ENCODE data around the gene SYNDIG1. TPM values are rescaled to one million over a fixed set of nuclear protein-coding genes. Genes with fewer than 3 reads are reported as not detected.

Gene SYNDIG1
- total RNA-seq, 1 donor from 2014 or later: not detected

DNA sequence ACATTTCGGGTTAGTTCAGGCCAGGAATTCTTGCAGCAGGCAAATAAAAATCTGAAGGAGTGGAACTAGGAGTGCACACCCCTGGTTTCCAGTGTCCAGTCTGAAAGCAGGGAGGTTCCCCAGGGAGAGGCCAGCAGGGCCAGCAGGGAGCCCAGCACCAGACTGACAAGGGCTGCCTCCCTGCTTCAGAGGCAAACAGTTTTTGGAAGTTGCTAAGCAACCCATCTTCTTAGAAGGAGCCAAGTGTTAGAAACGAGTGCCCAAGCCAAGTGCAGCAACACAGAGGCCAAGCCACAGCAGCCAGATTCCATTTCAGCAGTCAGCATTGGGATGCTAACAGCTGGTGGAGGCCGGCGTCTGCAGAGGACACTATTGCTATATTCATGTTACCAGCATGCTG, 179.1 kb downstream of the SYNDIG1 start:
- intact Hi-C loops (cut with micrococcal nuclease): no loop called here
- Mint-ChIP-seq H3K36me3 (ENCODE audit: low read depth) (no peaks in the 10 kb centered on the region), H3K27ac (no peak overlapping the region), H3K9me3 (no peaks in the 10 kb centered on the region), H3K4me1 (no peaks in the 10 kb centered on the region), H3K4me3 (no peak overlapping the region), H3K27me3 (peaks cover 5% of the 10 kb centered on the region)
- no peak for DNase-seq

DNA sequence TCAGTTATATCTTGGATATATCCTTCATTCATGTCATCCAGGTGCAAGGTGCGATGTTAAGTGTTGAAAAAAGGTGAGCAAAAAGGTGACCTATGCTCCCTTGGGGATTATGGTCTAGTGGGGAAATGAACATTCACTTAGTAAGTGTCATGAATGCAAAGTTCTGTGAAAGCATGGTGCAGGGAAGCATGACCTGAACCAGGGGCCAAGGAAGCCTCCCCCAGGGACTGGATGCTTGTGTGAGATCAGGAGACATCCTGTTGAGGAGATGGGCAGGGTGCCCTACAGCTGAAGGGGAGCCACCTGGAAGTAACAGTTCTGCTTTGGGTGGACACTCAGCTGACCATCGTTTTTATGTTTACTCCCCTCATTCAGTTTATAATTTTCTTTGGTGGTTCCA, 179.5 kb downstream of the SYNDIG1 start:
- Mint-ChIP-seq H3K4me3 (no peak overlapping the region), H3K27me3 (peaks cover 5% of the 10 kb centered on the region), H3K36me3 (ENCODE audit: low read depth) (no peaks in the 10 kb centered on the region), H3K9me3 (no peaks in the 10 kb centered on the region), H3K4me1 (no peaks in the 10 kb centered on the region), H3K27ac (no peak overlapping the region)
- intact Hi-C loops (cut with micrococcal nuclease): no loop called here
- DNase-seq: no peak

DNA sequence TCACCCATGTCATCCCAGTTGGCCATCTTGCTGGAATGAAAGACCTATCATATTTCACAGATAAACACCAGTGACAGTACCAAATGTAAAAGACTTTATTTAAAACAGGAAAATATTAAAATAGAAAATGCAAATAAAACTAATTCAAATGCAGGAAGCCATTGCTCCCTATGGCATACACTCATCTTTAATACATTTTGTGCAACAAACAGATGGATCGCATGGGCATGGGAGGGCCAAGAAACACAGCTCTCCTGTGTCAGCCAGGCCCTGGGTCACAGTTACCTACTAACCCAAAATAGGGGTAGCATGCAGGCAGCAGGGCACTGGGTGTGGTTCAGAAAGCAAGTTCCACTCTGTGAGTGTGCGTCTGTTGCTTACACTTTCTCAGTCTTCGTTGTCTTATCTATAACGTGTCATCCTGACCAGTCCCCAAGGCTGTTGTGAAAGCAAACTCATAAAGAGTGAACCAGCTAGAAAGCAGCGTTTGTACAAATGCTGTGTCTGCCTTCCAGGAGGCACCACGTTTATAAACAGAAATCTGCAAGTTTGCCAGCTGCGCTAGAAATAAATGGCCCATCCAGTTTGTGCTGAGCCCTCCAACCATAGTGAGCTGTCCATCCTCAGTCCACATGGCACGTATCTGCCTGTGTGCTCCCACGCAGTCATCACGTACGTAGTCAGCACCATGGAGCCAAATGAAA, 180.5 kb downstream of the SYNDIG1 start:
- no peaks in the 10 kb centered on the region for H3K9me3 Mint-ChIP-seq
- peaks cover 5% of the 10 kb centered on the region for H3K27me3 Mint-ChIP-seq

DNA sequence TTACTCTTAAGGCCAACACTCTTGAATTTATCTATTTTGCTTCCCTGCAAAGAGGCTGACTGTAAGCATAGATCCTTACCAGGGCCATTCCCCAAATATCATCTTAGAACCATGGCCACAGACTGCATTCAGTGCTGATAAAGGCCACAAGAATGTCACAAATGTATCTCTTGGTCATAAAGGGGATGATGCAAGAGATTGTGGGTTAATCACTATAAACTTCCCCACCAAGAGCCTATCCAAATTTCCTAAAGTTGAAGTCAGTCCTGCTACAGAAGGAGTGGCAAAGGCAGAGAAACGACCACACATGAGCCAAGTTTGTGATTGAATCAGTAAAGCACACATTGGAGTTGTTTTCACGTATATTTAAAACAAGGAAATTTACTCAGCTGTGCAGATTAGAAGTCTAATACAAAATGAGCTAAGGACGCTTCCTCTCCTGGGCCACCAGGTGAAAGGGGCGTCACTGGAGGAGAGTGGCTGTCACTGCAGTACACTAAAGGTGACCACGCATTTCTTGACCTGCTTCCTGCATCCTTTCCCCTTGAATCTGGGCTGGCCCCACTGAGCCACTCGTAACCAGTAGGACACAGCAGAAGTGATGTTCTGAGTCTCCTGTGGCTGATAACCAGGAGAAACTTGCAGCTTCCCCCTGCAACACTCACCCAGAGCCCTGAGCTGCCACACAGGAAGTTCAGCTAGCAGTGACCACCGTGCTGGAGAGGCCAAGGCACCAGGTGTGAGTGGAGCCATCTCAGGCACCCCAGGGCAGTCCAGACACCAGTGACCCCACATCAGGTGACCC, 181.9 kb downstream of the SYNDIG1 start:
- DNase-seq: no peak
- intact Hi-C loops (cut with micrococcal nuclease): no loop called here
- Mint-ChIP-seq H3K27me3 (peaks cover 2% of the 10 kb centered on the region), H3K9me3 (no peaks in the 10 kb centered on the region), H3K36me3 (ENCODE audit: low read depth) (no peaks in the 10 kb centered on the region), H3K4me1 (no peaks in the 10 kb centered on the region), H3K4me3 (no peak overlapping the region), H3K27ac (no peak overlapping the region)

More for the DNA sequence above, 180.5 kb downstream of the SYNDIG1 start:
- Mint-ChIP-seq H3K4me3 (no peak overlapping the region), H3K36me3 (ENCODE audit: low read depth) (no peaks in the 10 kb centered on the region), H3K4me1 (no peaks in the 10 kb centered on the region), H3K27ac (no peak overlapping the region)
- no peak for DNase-seq
- intact Hi-C loops (cut with micrococcal nuclease): no loop called here

DNA sequence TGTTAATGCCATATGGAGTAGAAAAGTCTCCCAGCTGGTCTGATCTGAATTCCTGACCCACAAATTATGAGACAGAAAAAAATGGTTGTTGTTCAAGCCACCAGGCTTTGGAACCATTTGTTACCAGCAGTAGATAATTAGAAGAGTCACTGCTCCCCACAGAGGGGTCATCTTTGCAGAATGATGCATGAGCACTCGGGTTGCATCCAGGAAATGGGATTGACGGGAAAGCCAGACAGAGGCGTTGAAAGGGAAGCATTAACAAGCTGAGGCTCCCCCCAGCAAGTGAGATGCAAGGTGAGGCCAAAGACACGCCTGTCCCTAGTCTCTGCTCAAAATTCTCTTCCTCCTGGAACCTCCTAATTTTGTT, 182.5 kb downstream of the SYNDIG1 start:
- H3K4me1 Mint-ChIP-seq: no peaks in the 10 kb centered on the region
- no peak for DNase-seq
- H3K36me3 Mint-ChIP-seq (ENCODE audit: low read depth): no peaks in the 10 kb centered on the region
- H3K4me3 Mint-ChIP-seq: no peak overlapping the region
- intact Hi-C loops (cut with micrococcal nuclease): no loop called here
- H3K27me3 Mint-ChIP-seq: peaks cover 1% of the 10 kb centered on the region
- no peak overlapping the region for H3K27ac Mint-ChIP-seq
- H3K9me3 Mint-ChIP-seq: no peaks in the 10 kb centered on the region

DNA sequence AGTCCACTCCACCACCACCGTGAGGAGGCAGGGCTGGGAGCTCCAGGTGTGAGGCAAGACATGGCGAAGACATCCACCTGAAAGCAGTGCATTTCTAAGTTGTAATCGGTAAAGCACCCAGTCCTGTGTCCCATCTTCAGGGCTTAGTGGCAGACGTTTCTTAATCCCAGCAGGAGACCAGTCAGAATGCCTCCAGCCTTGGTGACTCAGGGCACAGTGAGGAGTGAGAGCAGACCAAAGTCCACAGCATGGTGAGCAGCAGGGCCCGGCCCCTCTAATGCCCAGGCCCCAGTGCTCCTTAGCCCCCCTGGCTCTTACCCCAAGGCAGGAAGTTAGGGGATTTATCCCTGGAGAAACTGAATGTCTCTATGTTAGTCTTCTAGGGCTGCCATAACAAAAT, 183.9 kb downstream of the SYNDIG1 start:
- Mint-ChIP-seq H3K27ac (no peak overlapping the region), H3K4me1 (no peaks in the 10 kb centered on the region), H3K9me3 (no peaks in the 10 kb centered on the region), H3K27me3 (no peaks in the 10 kb centered on the region), H3K36me3 (ENCODE audit: low read depth) (no peaks in the 10 kb centered on the region), H3K4me3 (no peak overlapping the region)
- intact Hi-C loops (cut with micrococcal nuclease): no loop called here
- no peak for DNase-seq

DNA sequence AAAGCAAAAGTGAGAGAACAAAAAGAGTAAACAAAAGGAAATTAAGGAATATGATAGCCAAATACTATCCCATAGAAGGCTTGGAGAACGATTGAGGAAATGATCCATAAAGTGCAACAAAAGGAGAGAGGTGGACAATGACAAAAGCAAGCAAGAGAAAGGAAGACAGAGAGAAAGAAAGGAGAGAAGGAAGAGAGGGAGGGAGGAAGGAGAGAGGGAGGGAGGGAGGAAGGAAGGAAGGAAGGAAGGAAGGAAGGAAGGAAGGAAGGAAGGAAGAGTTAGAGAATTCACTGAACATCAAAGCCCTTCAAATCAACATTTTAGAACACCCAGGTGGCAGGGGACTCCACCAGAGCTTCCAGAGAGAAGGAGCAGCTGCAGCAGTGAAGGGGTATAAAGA, 185.0 kb downstream of the SYNDIG1 start:
- intact Hi-C loops (cut with micrococcal nuclease): no loop called here
- DNase-seq: no peak
- Mint-ChIP-seq H3K9me3 (no peaks in the 10 kb centered on the region), H3K4me1 (no peaks in the 10 kb centered on the region), H3K27ac (no peak overlapping the region), H3K4me3 (no peak overlapping the region), H3K27me3 (no peaks in the 10 kb centered on the region), H3K36me3 (ENCODE audit: low read depth) (no peaks in the 10 kb centered on the region)

DNA sequence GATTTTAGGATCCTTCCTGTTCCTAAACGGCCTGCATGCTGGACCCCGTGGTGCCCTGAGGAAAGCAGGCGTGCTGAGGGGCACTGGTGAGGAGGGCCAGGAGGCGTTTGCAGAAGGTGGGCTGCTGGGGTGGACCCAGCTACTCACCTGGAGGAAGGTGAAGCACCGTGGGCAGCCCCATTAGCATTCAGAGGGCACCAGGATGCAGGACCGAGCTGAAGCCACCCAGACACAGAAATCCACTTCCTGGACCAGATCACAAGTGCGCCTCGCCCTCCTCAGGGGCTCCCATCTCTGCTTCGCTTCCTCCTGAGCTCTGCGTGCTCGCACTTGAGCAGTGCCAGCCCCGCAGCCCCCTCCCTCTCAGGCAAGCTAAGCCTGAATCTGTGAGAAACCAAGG, 187.0 kb downstream of the SYNDIG1 start:
- intact Hi-C loops (cut with micrococcal nuclease): no loop called here

DNA sequence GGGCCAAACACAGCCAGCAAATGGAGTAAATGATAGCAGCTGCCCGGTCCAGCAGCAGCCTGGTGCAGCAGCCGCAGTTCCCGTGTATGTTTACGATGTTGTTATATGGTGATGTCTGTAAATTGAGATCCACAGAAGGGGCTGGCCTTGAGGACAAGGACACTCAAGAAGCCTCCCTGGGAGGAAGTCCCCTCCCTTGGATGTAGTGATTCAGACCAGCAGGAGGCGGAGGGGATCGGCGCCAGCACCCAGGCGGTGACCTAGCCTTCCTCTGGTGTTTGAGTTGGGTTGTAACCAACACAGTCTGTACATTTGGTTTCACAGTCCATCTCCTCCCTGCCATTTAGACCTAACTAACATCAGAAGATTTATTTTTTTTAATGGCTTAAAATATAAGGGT, 187.8 kb downstream of the SYNDIG1 start:
- intact Hi-C loops (cut with micrococcal nuclease): no loop called here
- Mint-ChIP-seq H3K27ac (no peak overlapping the region), H3K27me3 (no peaks in the 10 kb centered on the region), H3K4me3 (no peak overlapping the region), H3K9me3 (no peaks in the 10 kb centered on the region), H3K4me1 (no peaks in the 10 kb centered on the region), H3K36me3 (ENCODE audit: low read depth) (no peaks in the 10 kb centered on the region)
- DNase-seq: no peak

More for the DNA sequence above, 187.0 kb downstream of the SYNDIG1 start:
- no peaks in the 10 kb centered on the region for H3K4me1 Mint-ChIP-seq
- H3K27ac Mint-ChIP-seq: no peak overlapping the region
- H3K4me3 Mint-ChIP-seq: no peak overlapping the region
- H3K9me3 Mint-ChIP-seq: no peaks in the 10 kb centered on the region
- H3K27me3 Mint-ChIP-seq: no peaks in the 10 kb centered on the region
- no peak for DNase-seq
- no peaks in the 10 kb centered on the region for H3K36me3 Mint-ChIP-seq (ENCODE audit: low read depth)

DNA sequence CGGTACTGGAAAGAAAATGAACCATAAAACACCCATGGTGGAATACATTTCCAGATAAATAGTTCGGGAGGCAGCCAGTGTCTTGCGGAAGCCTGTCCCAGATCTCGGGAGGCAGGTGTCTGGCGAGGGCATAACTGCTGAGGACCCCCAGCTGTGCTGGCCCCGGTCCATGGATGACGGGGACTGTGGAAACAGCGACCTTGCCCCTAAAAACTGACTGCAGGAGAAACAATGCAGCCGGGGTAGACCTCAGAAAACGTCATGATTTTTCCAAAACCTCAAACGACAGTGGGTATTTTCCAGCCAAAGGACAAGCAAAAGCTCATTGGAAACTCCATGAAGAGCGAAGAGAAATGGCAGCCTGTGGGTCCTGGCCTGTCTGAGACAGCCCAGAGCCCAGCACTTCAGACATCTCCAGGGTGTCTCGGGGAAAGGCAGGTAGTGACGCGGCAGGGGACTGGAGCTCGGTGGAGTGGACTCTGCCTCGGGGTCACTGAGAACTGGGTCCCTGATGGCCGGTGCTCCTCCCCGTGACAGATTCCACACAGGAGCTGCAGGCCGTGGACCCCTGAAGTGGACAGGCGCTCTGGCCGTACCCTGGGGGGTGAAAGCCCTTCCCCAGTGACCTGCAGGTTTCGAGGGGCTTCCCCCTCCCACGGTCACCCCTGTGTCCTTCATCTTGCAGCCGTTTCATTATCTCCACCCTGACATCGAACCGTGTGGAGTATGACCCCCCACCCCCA, 188.6 kb downstream of the SYNDIG1 start:
- intact Hi-C loops (cut with micrococcal nuclease): no loop called here
- H3K36me3 Mint-ChIP-seq (ENCODE audit: low read depth): no peaks in the 10 kb centered on the region
- H3K9me3 Mint-ChIP-seq: no peaks in the 10 kb centered on the region
- DNase-seq: no peak
- H3K4me1 Mint-ChIP-seq: no peaks in the 10 kb centered on the region
- no peak overlapping the region for H3K4me3 Mint-ChIP-seq
- H3K27me3 Mint-ChIP-seq: no peaks in the 10 kb centered on the region
- H3K27ac Mint-ChIP-seq: no peak overlapping the region

DNA sequence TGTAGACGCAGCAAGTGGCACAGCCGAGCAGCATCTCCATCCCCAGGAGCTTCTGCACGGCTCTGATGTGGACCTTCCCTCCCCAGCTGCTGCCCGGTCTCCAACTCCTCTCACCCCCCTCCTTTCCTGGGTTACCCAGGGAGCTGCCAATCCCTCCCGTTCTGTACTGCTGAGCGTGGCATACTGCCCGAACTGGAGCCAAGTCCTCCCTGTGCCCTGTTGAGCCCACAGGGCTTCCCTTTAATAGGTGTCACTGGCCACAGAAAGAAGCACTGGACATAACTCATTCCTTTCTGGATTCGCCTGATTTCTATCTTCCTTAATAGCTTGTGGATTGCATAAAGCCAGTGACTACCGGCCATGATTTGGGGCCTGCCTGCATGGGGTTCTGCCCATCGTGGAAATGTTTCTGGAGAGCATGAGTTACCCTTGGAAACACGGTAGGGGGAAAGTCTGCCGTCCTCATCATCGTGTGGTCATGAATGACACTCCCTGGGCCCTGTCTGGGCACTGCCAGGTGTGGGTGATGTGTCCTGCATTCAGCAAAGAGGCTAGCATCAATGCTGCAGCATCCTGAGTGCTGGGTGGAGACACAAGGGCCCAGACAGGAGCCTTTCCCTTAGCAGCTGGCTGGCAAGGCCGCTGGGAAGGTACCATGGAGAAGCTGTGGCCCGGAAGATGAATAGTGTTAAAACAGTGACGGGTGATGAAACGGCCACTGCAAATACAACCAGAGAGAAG, 189.7 kb downstream of the SYNDIG1 start:
- no peaks in the 10 kb centered on the region for H3K4me1 Mint-ChIP-seq
- no peaks in the 10 kb centered on the region for H3K36me3 Mint-ChIP-seq (ENCODE audit: low read depth)
- H3K9me3 Mint-ChIP-seq: no peaks in the 10 kb centered on the region
- no peak for DNase-seq
- no peak overlapping the region for H3K27ac Mint-ChIP-seq
- no peaks in the 10 kb centered on the region for H3K27me3 Mint-ChIP-seq
- no peak overlapping the region for H3K4me3 Mint-ChIP-seq
- intact Hi-C loops (cut with micrococcal nuclease): no loop called here

DNA sequence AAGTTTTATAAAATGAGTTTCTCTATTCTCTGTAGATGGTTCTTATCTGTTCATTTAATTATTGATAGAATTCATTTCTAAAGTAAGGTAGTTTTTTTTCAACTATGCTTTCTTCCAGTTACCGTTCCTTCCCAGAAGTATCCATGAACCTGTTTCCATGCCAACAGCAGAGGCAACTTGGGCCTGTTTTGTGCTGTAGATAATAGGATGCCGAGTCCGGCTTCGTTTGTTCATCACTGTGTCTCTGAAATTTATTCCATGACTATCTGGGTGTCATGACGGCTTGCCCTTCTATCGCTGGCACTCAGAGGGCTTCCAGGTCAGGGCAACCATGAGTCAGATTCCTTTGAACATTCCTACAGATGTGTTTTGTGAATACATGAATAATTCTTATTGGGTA, 190.4 kb downstream of the SYNDIG1 start:
- Mint-ChIP-seq H3K4me1 (no peaks in the 10 kb centered on the region), H3K27ac (no peak overlapping the region), H3K36me3 (ENCODE audit: low read depth) (no peaks in the 10 kb centered on the region), H3K9me3 (no peaks in the 10 kb centered on the region), H3K4me3 (no peak overlapping the region), H3K27me3 (no peaks in the 10 kb centered on the region)
- intact Hi-C loops (cut with micrococcal nuclease): no loop called here
- DNase-seq: no peak

DNA sequence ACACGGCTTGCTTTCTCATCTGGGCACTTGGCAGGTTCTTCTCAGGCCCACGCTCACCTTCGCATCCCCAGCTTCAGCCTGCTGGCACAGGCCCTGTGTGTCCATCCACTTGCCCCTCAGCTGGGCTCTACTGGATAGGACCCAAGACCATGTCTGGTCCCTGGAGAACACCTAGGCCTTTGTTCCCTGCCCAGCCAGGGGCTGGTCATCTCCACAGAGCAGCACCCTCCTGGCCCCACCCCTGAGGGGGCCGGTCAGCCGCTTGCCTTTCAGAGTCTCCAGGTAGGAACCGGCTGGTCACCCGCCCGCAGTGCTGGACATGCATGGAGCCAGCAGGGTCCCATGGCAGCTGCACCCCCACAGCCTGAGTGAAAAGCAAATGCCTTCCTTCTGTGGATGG, 191.2 kb downstream of the SYNDIG1 start:
- Mint-ChIP-seq H3K4me1 (no peaks in the 10 kb centered on the region), H3K4me3 (no peak overlapping the region), H3K27ac (no peak overlapping the region), H3K27me3 (no peaks in the 10 kb centered on the region), H3K9me3 (no peaks in the 10 kb centered on the region), H3K36me3 (ENCODE audit: low read depth) (no peaks in the 10 kb centered on the region)
- intact Hi-C loops (cut with micrococcal nuclease): no loop called here
- no peak for DNase-seq

DNA sequence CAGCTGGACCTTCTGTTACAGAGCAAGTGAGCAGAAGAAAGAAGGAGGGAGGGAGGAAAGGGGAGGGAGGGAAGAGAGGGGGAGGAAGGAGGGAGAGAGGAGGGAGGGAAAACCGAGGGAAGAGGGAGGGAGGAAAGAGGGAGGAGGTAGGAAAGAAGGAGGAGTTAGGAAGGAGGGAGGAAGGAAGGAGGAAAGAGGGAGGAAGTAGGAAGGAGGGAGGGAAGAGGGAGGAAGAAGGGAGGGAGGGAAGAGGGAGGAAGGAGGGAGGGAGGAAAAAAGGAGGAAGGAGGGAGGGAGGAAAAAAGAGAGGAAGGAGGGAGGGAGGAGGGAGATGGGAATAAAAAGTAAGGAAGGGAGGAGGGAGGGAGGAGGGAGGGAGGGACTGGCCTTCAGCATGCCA, 191.8 kb downstream of the SYNDIG1 start:
- H3K27ac Mint-ChIP-seq: no peak overlapping the region
- H3K36me3 Mint-ChIP-seq (ENCODE audit: low read depth): no peaks in the 10 kb centered on the region
- DNase-seq: no peak
- no peaks in the 10 kb centered on the region for H3K4me1 Mint-ChIP-seq
- H3K4me3 Mint-ChIP-seq: no peak overlapping the region
- no peaks in the 10 kb centered on the region for H3K9me3 Mint-ChIP-seq
- H3K27me3 Mint-ChIP-seq: no peaks in the 10 kb centered on the region
- intact Hi-C loops (cut with micrococcal nuclease): no loop called here
